ENCODE measurements around the gene TAF12. TPM values are rescaled to one million over a fixed set of nuclear protein-coding genes. Genes with fewer than 3 reads are reported as not detected.

Gene TAF12
- polyA plus RNA-seq, 1 donor (not counting 4 experiments of a cell fraction or from before 2014, with no cell fraction given): 56.9 TPM

- dilution Hi-C loops (cut with MboI; ENCODE audit: extremely low pct_ligation_motif_present, low sequenced_read_pairs): no loop called here
- no peaks in the 10 kb centered on the region for H3K36me3 ChIP-seq (ENCODE audit: control insufficient read depth in 2 of 2, extremely low read depth in 1 of 2, insufficient read depth in 2 of 2, low read length in 2 of 2)
- no peaks in the 10 kb centered on the region for H3K79me2 ChIP-seq (ENCODE audit: control insufficient read depth, insufficient read depth, low read length)
- FAIRE-seq (no peak), DNase-seq (ENCODE audit: low read depth, low spot score) (no peak)
- H3K4me2 ChIP-seq (ENCODE audit: control insufficient read depth, extremely low read depth, insufficient read depth, low read depth, low read length): no peak overlapping the region
- H4K20me1 ChIP-seq (ENCODE audit: control insufficient read depth, extremely low read depth, insufficient read depth, low read length): no peaks in the 10 kb centered on the region
- H2AFZ ChIP-seq (ENCODE audit: control insufficient read depth, low read length): no peak overlapping the region
- no peak overlapping the region for H3K9ac ChIP-seq (ENCODE audit: control insufficient read depth, extremely low read depth, insufficient read depth, low read length)
- no peak overlapping the region for H3K4me3 ChIP-seq (ENCODE audit: control insufficient read depth in 2 of 3, extremely low read depth in 1 of 3, insufficient read depth in 2 of 3, low read depth in 1 of 3, low read length in 3 of 3)
- H3K27ac ChIP-seq (ENCODE audit: control insufficient read depth, insufficient read depth, low read length): no peak overlapping the region
- no peaks in the 10 kb centered on the region for H3K9me1 ChIP-seq (ENCODE audit: control insufficient read depth, extremely low read depth, insufficient read depth, low read length)
- no peaks in the 10 kb centered on the region for H3K27me3 ChIP-seq (ENCODE audit: control insufficient read depth, extremely low read depth, insufficient read depth, low read length)
- TF ChIP-seq EZH2 (IDR thresholded peaks at IDR 0.05; ENCODE audit: low read length) (no peak), CTCF (optimal IDR thresholded peaks at IDR 0.05 in 1 of 3, IDR thresholded peaks at IDR 0.05 in 1 of 3, conservative IDR thresholded peaks at IDR 0.05 in 1 of 3; ENCODE audit: extremely low read depth in 1 of 3, insufficient read depth in 2 of 3, low read length in 3 of 3) (no peak)
- H3K4me1 ChIP-seq (ENCODE audit: control insufficient read depth, extremely low read depth, insufficient read depth, low read length): no peaks in the 10 kb centered on the region
- H3K9me3 ChIP-seq (ENCODE audit: control insufficient read depth, low read depth, low read length): no peaks in the 10 kb centered on the region
Measured at GRCh38 chr1:28631713-28632112, 11.2 kb downstream of the TAF12 start.

- Histone ChIP-seq H2AFZ (ENCODE audit: control insufficient read depth, low read length) (no peak overlapping the region), H3K27me3 (ENCODE audit: control insufficient read depth, extremely low read depth, insufficient read depth, low read length) (no peaks in the 10 kb centered on the region), H3K9me1 (ENCODE audit: control insufficient read depth, extremely low read depth, insufficient read depth, low read length) (no peaks in the 10 kb centered on the region), H3K79me2 (ENCODE audit: control insufficient read depth, insufficient read depth, low read length) (no peaks in the 10 kb centered on the region), H3K4me2 (ENCODE audit: control insufficient read depth, extremely low read depth, insufficient read depth, low read depth, low read length) (no peak overlapping the region), H3K9ac (ENCODE audit: control insufficient read depth, extremely low read depth, insufficient read depth, low read length) (no peak overlapping the region), H3K27ac (ENCODE audit: control insufficient read depth, insufficient read depth, low read length) (no peak overlapping the region), H3K4me1 (ENCODE audit: control insufficient read depth, extremely low read depth, insufficient read depth, low read length) (no peaks in the 10 kb centered on the region), H4K20me1 (ENCODE audit: control insufficient read depth, extremely low read depth, insufficient read depth, low read length) (no peaks in the 10 kb centered on the region), H3K9me3 (ENCODE audit: control insufficient read depth, low read depth, low read length) (no peaks in the 10 kb centered on the region), H3K4me3 (ENCODE audit: control insufficient read depth in 2 of 3, extremely low read depth in 1 of 3, insufficient read depth in 2 of 3, low read depth in 1 of 3, low read length in 3 of 3) (no peak overlapping the region), H3K36me3 (ENCODE audit: control insufficient read depth in 2 of 2, extremely low read depth in 1 of 2, insufficient read depth in 2 of 2, low read length in 2 of 2) (peaks cover 12 to 17% of the 10 kb centered on the region in 2 experiments)
- TF ChIP-seq CTCF (optimal IDR thresholded peaks at IDR 0.05 in 1 of 3, IDR thresholded peaks at IDR 0.05 in 1 of 3, conservative IDR thresholded peaks at IDR 0.05 in 1 of 3; ENCODE audit: extremely low read depth in 1 of 3, insufficient read depth in 2 of 3, low read length in 3 of 3) (no peak), EZH2 (IDR thresholded peaks at IDR 0.05; ENCODE audit: low read length) (no peak)
- no peak for FAIRE-seq
- dilution Hi-C loops (cut with MboI; ENCODE audit: extremely low pct_ligation_motif_present, low sequenced_read_pairs): no loop called here
- no peak for DNase-seq (ENCODE audit: low read depth, low spot score)
Measured at GRCh38 chr1:28613175-28613574, 29.7 kb downstream of the TAF12 start.

Measured in keratinocyte (primary cell).